HG02798 (cell line): Measurements from ENCODE around the gene PRDM5.

Experiments used
- ATAC-seq: cut with Tn5 transposase; IDR thresholded peaks from one replicate; pipeline ENCODE4 v1.9.1; 2021; ENCODE audit warnings: mild to moderate bottlenecking; ENCODE audit not compliant: unreplicated experiment, poor library complexity

Gene PRDM5

GRCh38 chr4:120922381-120923206, at the start of gene PRDM5:
PRDM5 (minus strand) TSS chr4:120922726; CDS start chr4:120922608, 118 bp downstream.
- ATAC-seq = peak; percentile 35

GRCh38 chr4:120971884-120972283, 49.4 kb upstream of the PRDM5 start:
- ATAC-seq = no peak

GRCh38 chr4:120965938-120966337, 43.4 kb upstream of the PRDM5 start:
- no peak for ATAC-seq

- no peak for ATAC-seq
These were observed 42.1 kb upstream of the PRDM5 start for GRCh38 chr4:120964596-120964995.

- ATAC-seq = no peak
These were observed 40.9 kb upstream of the PRDM5 start for GRCh38 chr4:120963449-120963848.

- no peak for ATAC-seq
These were observed 38.2 kb upstream of the PRDM5 start for GRCh38 chr4:120960656-120961267.

GRCh38 chr4:120948382-120948781, 25.9 kb upstream of the PRDM5 start:
- no peak for ATAC-seq

GRCh38 chr4:120942776-120943175, 20.2 kb upstream of the PRDM5 start:
- no peak for ATAC-seq

GRCh38 chr4:120940547-120940946, 18.0 kb upstream of the PRDM5 start:
- ATAC-seq = no peak

- no peak for ATAC-seq
These were observed 17.2 kb upstream of the PRDM5 start for GRCh38 chr4:120939693-120940092.

- no peak for ATAC-seq
These were observed 7.3 kb upstream of the PRDM5 start for GRCh38 chr4:120929847-120930246.

GRCh38 chr4:120927801-120928409, 5.4 kb upstream of the PRDM5 start:
- no peak for ATAC-seq

GRCh38 chr4:120926358-120927025, 4.0 kb upstream of the PRDM5 start:
- ATAC-seq = no peak

GRCh38 chr4:120924931-120925330, 2.4 kb upstream of the PRDM5 start:
- ATAC-seq = no peak

GRCh38 chr4:120923207-120923522, 639 bp upstream of the PRDM5 start:
- ATAC-seq = no peak

- ATAC-seq = peak; percentile 35
These were observed 808 bp downstream of the PRDM5 start for GRCh38 chr4:120921456-120922380.

GRCh38 chr4:120920666-120921065, 1.9 kb downstream of the PRDM5 start:
- no peak for ATAC-seq

- no peak for ATAC-seq
These were observed 3.2 kb downstream of the PRDM5 start for GRCh38 chr4:120919358-120919757.

GRCh38 chr4:120918788-120919187, 3.7 kb downstream of the PRDM5 start:
- ATAC-seq = no peak

GRCh38 chr4:120918092-120918491, 4.4 kb downstream of the PRDM5 start:
- no peak for ATAC-seq
